HT-29 (cell line): ENCODE data around the gene SLC23A2. TPM values are rescaled to one million over a fixed set of nuclear protein-coding genes. Genes with fewer than 3 reads are reported as not detected.
"Not testable (repeated sequence)": the region's sequence is repeated elsewhere in the genome, so short reads cannot be mapped to it uniquely, and the experiment has no call there.

ENCODE experiments used
- DNase-seq: peaks from one replicate; pipeline ENCODE4 v3.0.0-alpha.2; 2015; ENCODE audit warnings: low spot score
- total RNA-seq: library from RNA; depleted of rRNA; stranded (reverse); fragments of >200 nt; shearing (Covaris generic); gene quantifications from 2 replicates; pipeline ENCODE4 v1.2.3, GENCODE V29; 2014; rRNA removed

Gene SLC23A2
- total RNA-seq: 2.6 and 4.3 TPM in 2 replicates

DNA sequence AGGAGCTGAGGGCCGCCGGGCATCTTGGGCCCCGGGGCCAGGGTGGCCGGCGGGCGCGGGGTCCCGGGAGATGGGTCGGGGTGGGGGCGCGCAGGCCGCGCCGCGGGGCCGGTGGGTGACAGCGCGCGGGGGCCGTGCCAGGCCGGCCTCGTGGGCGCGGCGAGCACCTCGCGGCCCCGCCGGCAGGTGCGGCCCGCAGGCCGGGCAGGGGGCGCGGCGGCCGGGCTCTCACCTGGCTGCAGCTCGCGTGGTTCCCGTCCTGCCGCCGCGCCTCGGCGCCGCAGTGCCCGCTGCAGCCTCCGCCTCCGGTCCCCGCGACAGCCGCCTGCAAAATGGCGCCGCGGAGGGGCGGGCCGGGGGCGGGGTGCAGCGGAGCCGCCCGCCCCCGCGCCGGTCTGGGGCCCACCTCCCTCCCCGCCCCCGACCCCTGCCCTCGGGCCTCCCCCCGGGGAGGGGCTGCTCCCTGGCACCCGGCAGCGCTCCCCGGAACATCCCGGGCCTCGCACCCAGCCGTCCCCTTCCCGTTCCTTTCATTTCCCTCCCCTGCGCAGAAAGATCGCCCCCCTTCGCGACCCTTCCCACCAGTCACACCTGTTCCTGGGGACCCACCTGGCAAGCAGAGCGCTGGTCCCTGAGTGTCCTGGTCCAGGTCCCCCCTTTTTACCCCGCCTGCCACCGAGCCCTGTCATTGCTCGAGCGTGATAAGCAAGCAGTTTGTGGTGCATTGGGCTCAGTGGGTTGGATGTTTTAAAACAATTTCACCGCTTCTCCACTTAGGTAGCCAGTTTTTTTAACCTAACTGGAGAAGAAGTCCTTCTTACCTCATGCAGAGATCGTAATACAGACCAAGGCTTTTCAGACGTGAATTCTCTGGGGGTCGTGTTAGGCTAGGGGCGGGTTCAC lies at the start of gene SLC23A2:
TSS of gene SLC23A2 (minus strand) at position 337 of the 903 bp plus-strand sequence. CDS start 68,948 bp downstream, outside the sequence.
- no peak for DNase-seq

DNA sequence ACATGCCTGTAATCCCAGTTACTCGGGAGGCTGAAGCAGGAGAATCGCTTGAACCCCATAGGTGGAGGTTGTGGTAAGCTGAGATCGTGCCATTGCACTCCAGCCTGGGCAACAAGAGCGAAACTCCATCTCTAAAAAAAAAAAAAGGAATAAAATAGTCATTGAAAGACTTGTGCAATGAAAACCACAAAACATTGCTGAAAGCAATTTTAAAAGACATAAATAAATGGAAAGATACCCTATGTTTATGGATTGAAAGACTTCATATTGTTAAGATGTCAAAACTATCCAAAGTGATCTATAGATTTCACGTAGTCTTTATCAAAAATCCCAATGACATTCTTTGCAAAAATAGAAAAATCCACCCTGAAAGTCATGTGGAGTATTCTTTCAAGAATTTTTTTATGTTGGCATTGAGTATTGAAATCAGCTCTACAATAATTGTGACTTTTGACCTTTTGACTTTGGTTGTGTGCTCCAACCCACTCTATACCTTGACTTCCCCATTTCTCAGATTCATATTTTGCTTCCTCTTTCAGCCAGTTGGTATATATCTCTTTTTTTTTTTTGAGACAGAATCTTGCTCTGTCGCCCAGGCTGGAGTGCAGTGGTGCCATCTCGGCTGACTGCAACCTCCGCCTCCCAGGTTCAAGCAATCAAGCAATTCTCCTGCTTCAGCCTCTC lies 45.5 kb upstream of the SLC23A2 start:
- DNase-seq: no peak

DNA sequence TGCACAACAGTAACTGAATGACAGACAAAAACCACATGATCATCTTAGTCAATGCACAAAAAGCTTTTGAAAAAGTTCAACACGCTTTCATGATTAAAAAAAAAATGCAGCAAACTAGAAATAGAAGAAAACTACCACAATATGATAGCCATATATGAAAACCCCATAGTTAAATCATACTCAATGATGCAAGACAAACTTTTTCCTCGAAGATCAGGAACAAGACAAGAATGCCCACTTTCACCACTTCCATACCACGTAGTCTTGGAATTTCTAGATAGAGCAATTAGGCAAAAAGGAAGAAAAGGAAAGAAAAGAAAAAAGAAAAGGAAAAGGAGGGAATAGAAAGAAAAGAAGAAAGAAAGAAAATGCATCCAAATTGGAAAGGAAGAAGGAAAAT lies 44.6 kb upstream of the SLC23A2 start:
- no peak for DNase-seq

DNA sequence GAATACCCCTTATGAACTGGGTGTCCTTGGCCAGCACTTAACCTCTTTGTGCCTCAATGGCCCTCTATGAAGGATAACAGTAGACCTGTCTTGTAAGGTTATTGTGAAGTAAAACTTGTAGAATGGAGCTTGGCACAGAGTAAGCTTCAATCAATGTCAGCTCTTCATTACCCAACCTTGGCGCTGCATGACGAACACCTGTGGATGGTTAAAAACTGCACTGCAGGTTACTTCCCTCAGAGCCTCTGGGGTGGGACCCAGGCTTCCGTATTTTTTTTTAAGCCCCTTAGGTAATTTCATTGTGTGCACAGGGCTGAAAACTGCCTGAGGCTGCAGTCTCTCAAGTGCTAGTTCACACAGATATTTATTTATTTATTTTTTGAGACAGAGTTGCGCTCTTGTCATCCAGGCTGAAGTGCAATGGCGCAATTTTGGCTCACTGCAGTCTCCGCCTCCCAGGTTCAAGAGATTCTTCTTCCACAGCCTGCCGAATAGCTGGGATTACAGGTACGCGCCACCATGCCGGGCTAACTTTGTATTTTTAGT lies 42.8 kb upstream of the SLC23A2 start:
- DNase-seq: no peak

DNA sequence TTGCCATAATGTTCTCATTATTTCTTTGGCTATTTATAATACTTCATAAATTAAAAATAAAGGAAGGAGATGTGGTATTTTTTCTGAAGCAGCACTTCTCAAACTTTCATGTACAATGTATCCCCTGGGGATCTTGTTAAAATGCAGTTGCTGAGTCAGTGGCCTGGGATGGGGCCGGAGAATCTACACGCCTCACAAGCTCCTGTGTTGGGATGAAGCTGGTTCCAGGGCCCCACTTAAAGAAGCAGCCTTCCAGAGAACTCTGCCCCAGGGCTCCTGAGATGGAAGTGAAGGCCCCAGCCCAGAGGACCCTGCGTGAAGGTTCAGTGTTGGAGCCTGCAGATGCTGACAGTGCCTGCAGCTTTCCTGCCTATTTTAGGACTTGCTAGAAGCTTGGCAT lies 40.1 kb upstream of the SLC23A2 start:
- DNase-seq: no peak

DNA sequence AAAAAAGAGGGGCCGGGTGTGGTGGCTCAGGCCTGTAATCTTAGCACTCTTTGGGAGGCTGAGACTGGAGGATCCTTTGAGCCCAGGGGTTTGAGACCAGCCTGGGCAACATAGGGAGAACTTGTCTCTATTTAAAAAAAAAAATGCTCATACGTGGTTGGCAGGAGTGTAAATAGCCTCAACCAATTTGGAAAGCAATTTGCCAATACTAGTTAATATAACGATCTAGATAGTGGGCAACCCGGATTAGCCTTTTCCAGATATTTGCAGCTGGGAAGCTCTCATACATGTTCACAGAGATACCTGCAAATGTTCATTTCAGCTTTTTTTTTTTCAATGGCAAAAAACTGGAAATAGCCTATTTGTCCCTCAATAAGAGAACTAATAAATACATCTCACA lies 39.0 kb upstream of the SLC23A2 start:
- no peak for DNase-seq

DNA sequence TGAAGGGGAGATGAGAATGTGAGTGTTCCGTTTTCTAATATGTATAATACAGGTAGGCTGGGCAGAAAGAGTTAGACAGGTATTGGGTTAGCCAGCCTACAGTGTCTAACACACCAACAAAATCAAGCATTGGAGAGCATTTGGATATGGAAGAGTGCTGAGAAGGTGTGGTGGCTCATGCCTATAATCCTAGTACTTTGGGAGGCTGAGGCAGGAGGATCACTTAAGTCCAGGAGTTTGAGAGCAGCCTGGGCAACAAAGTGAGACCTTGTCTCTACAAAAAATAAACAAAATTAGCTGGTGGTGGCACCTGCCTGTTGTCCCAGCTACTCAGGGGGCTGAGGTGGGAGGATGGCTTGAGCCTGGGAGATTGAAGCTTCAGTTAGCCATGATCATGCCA lies 38.6 kb upstream of the SLC23A2 start:
- no peak for DNase-seq

DNA sequence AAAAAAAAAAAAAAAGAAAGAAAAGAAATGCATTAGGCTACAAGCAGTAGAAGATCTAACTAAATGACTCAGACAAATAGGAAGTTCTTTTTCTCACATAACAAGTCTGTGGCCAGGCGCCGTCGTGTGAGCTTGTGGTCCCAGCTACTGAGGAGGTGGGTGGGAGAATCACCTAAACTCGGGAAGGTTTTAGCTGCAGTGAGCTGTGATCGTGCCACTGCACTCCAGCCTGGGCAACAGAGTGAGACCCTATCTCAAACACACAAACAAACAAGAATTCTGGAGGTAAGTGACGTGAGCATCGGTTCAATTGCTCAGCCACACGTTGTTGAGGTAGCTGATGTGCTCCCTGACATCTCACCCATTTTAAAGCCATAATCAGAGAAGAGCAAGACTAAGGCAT lies 37.9 kb upstream of the SLC23A2 start:
- no peak for DNase-seq

DNA sequence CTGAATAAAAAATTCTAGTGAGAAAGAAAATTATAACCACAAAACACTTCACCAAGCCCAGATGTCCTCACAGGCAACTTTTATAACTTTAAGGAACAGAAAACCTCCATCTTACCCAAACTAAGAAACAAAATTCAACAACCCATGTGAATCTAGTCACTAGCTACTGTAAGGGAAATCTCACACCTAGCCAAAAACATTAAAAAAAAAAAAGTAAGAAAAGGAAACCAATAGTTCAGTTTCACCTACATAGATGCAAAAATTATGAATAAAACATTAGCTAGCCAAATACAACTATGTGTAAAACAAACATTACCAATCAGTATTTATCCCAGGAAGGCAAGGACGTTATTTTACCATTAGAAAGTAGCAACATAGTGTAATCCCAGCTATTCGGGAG lies 35.5 kb upstream of the SLC23A2 start:
- DNase-seq: no peak

DNA sequence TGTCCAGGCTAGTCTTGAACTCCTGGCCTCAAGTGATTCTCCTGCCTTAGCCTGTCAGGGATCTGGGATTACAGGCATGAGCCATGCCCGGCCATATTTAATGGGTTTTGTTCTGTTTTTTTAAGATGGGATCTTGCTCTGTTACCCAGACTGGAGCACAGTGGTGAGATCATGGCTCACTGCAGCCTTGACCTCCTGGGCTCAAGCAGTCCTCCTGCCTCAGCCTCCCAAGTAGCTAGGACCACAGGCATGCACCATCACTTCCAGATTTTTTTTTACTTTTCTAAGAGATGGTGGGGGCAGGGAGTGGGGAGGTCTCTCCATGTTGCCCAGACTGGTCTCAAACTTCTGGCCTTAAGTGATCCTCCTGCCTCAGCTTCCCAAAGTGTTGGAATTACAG lies 34.2 kb upstream of the SLC23A2 start:
- not testable (repeated sequence) for DNase-seq

DNA sequence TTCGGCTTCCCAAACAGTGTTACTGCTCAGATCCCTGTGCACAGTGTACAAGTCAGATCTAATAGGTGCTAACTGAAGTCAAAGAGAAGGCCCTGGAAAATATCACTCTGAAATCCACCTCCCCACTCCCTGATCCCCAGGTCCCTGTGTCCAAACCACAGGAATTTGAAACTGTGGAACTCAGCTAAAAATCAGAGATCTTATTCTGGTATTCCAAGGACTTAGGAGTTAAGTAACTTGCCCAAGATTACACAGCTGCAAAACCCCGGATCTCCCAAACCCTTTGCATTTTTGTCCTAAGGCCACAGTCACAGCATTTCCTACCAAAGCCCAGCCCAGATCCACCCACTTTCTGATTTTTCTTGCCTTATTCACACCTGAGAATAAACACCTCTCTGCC lies 32.3 kb upstream of the SLC23A2 start:
- DNase-seq: no peak

DNA sequence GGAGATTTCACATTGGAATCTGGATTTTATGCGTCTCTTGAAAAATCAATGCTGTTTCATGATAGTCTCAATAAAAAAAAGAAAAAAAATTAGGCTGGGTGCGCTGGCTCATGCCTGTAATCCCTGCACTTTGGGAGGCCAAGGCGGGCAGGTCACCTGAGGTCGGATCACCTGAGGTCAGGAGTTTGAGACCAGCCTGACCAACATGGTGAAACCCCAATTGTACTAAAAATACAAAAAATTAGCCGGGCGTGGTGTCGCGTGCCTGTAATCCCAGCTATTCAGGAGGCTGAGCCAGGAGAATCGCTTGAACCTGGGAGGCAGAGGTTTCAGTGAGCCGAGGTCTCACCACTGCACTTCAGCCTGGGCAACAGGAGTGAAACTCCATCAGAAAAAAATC lies 30.4 kb upstream of the SLC23A2 start:
- DNase-seq: not testable (repeated sequence)

DNA sequence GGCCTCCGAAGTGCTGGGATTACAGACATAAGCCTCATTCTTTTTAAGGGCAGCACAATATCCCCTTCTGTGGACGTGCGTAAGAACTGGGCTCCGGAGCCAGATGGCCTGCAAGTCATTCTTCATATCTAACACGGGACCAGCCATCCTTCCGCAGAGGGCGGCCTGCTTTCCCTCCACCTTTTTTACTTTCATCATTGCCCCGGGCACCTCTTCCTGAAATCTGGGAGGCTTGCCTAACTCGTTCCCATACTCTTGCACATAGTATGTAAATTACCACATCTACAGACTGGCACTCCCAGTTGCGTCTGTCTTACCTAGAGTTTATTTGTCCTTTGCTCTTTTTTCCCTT lies 29.9 kb upstream of the SLC23A2 start:
- no peak for DNase-seq

DNA sequence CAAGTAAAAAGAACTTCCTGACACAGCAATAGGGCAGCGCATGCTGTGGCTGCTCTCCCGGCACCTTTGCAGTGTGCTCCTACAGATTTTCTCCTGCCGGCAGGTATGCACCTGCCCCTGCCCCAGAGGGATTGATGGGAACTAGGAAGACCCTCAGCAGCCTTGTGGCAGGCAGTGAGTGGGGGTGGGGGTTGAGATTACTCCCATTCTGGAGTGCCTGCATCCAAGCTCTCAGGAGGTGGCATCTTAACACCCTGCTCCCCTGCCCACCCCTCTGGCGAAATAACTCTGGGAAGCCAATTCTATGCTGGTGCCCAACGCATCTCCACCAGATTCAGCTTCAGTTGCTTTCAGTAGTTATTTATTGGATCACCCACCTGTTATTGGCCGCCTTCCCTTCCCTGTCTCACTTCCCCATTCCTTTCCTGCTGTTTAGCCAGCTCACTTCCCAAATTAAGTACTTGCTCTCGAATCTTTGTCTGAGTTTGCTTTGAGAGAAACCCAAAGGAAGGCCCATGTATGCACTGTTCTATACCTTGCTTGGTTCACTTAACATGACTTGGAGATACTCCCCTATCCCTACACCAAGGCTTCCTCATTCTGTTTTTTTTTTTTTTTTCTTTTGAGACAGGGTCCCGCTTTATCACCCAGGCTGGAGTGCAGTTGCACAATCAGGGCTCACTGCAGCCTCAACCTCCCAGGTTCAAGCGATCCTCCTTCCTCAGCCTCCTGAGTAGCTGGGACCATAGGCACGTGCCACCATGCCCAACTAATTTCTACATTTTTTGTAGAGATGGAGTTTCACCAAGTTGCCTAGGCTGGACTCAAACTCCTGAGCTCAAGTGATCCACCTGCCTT lies 29.3 kb upstream of the SLC23A2 start:
- no peak for DNase-seq

DNA sequence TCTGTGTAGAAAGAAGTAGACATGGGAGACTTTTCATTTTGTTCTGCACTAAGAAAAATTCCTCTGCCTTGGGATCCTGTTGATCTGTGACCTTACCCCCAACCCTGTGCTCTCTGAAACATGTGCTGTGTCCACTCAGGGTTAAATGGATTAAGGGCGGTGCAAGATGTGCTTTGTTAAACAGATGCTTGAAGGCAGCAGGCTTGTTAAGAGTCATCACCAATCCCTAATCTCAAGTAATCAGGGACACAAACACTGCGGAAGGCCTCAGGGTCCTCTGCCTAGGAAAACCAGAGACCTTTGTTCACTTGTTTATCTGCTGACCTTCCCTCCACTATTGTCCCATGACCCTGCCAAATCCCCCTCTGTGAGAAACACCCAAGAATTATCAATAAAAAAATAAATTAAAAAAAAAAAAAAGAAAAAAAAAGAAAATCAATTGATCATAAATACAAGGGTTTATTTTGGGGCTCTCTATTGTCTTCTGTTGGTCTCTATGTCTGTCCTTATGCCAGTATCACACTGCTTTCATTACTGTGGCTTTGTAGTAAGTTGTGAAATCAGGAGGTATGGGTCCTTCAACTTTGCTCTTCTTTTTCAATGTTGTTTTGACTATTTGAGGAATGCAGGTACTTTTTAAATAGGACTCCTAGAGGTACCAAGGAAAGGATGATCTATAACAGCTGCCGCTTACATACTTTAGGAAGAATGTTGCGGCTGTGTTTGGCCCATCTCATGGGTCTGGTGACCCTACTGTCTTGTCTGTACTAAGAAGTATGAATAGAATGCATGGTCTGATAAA lies 27.1 kb upstream of the SLC23A2 start:
- not testable (repeated sequence) for DNase-seq

DNA sequence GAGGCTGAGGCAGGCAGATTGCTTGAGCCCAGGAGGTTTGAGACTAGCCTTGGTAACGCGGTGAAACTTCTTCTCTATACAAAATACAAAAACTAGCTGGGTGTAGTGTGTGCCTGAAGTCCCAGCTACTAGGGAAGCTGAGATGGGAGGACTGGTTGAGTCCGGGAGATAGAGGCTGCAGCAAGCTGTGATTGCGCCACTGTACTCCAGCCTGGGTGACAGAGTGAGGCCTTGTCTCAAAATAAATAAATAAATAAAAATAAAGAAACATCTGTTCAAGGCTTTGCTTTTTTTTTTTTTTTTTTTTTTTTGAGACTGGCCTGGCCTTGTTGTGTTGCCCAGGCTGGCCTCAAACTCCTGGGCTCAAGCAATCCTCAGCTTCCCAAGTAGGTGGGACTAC lies 23.7 kb upstream of the SLC23A2 start:
- no peak for DNase-seq

DNA sequence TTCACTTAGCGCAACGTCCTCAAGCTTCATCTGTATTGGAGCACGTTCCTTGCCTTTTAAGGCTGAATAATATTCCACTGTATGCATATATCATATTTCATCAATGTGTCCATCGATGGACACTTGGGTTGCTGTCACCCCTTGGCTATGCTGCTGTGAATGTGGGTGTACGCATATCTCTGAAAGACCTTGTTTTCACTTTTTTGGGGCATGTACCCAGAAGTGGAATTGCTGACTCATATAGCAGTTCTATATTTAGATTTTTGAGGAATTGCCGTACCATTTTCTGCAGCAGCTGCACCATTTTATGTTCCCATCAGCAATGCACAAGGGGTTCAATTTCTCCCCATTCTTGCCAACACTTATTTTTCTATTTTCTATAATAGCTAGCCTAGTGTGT lies 22.8 kb upstream of the SLC23A2 start:
- no peak for DNase-seq

DNA sequence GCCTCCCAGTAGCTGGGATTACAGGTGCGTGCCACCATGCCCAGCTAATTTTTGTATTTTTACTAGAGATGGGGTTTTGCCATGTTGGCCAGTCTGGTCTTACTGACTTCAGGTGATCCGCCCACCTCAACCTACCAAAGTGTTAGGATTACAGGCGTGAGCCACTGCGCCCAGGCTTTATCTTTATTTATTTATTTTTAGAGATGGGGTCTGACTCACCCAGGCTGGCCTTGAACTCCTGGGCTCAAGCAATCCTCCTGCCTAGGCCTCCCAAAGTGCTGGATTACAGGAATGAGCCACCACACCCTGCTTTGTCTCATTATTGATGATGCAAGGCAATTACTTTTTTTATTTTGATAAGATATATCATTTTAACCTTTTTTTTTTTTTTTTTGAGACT lies 21.9 kb upstream of the SLC23A2 start:
- not testable (repeated sequence) for DNase-seq

DNA sequence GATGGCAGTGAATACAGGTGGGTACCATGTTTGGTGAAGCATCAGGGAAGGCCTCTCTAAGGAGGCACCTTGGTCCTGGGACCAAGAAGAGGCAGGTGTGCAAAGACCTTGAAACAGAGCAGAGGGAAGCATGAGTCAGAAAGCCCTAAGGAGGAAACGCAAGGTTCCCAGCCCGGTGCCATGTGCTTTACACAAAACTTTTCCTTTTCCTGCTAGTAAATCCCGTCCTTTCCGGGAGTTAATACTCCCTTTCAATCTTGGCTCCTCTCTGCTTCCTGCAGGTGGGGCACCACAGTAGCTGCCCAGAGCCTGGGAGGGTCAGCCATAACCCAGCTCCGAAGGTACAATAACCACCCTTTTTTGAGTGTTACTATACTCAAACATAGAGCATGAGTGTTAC lies 19.4 kb upstream of the SLC23A2 start:
- DNase-seq: peak; percentile 23

DNA sequence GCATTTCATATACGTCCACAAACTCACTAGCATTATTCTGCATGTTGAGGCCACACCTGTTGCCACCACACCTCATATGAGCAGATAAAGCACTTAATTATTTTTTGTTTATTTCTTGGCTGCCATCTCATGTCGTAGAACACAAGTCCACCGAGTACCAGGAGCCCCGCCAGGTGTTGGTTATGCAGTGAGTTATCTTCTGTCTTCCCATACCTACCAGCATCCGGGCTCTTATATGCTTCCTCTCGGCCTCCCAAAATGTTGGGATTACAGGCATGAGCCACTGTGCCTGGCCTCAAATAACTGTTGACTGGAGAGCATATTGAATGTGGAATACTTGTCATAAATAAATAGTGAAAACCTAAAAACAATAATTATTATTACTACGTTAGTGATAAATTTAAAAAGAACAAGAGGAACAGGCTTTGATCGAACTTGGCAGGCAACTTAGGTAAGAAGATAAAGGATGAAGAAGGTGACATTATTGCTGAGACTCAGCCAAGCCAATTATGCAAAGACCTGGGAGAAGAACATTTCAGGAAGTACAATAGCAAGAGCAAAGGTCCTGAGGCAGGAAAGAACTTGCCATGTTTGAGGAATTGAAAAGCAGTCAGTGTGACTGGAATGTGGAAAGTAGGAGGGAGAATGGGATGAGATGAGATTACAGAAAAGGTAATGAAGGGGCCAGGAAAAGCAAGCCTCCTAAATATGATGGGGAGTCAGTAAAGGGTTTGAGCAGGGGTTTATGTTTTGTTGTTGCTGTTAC lies 12.6 kb upstream of the SLC23A2 start:
- no peak for DNase-seq
